ENCODE data around the gene TNFAIP1.

Gene TNFAIP1

GRCh38 chr17:28330671-28331070 lies 4.9 kb upstream of the TNFAIP1 start:
- TF ChIP-seq CTCF (IDR thresholded peaks at IDR 0.05; ENCODE audit: low read depth, low read length) (no peak), EZH2phosphoT487 (IDR thresholded peaks at IDR 0.05; ENCODE audit: low read depth) (no peak)
- Histone ChIP-seq H2AFZ (ENCODE audit: low read depth, low read length) (no peak overlapping the region), H3K27me3 (ENCODE audit: low read depth, low read length) (no peaks in the 10 kb centered on the region), H3K4me3 (ENCODE audit: low read length) (no peak overlapping the region), H3K9me3 (ENCODE audit: insufficient read depth, low read length) (no peaks in the 10 kb centered on the region), H4K20me1 (ENCODE audit: insufficient read depth, low read length) (peaks cover 15% of the 10 kb centered on the region; the same call in 1 of the 2 replicates), H3K4me2 (ENCODE audit: low read length) (no peak overlapping the region), H3K27ac (ENCODE audit: low read length) (no peak overlapping the region), H3K4me1 (ENCODE audit: low read length) (peaks cover 39% of the 10 kb centered on the region), H3K79me2 (ENCODE audit: low read length) (peaks cover 44% of the 10 kb centered on the region), H3K36me3 (replicated peaks; ENCODE audit: low read depth, low read length) (peaks cover 35% of the 10 kb centered on the region), H3K9ac (ENCODE audit: low read length) (no peak overlapping the region)

GRCh38 chr17:28331891-28332420 lies 3.6 kb upstream of the TNFAIP1 start:
- Histone ChIP-seq H3K9ac (ENCODE audit: low read length) (no peak overlapping the region), H3K4me2 (ENCODE audit: low read length) (no peak overlapping the region), H2AFZ (ENCODE audit: low read depth, low read length) (no peak overlapping the region), H3K36me3 (replicated peaks; ENCODE audit: low read depth, low read length) (peaks cover 22% of the 10 kb centered on the region), H3K79me2 (ENCODE audit: low read length) (peaks cover 41% of the 10 kb centered on the region), H4K20me1 (ENCODE audit: insufficient read depth, low read length) (peaks cover 5% of the 10 kb centered on the region; the same call in 1 of the 2 replicates), H3K4me3 (ENCODE audit: low read length) (no peak overlapping the region), H3K27ac (ENCODE audit: low read length) (no peak overlapping the region), H3K9me3 (ENCODE audit: insufficient read depth, low read length) (no peaks in the 10 kb centered on the region), H3K27me3 (ENCODE audit: low read depth, low read length) (no peaks in the 10 kb centered on the region), H3K4me1 (ENCODE audit: low read length) (peaks cover 32% of the 10 kb centered on the region)
- TF ChIP-seq CTCF (IDR thresholded peaks at IDR 0.05; ENCODE audit: low read depth, low read length) (no peak), EZH2phosphoT487 (IDR thresholded peaks at IDR 0.05; ENCODE audit: low read depth) (no peak)

- Histone ChIP-seq H3K79me2 (ENCODE audit: low read length) (peaks cover 32% of the 10 kb centered on the region), H3K4me1 (ENCODE audit: low read length) (peaks cover 20% of the 10 kb centered on the region), H3K9ac (ENCODE audit: low read length) (no peak overlapping the region), H4K20me1 (ENCODE audit: insufficient read depth, low read length) (no peaks in the 10 kb centered on the region), H3K9me3 (ENCODE audit: insufficient read depth, low read length) (no peaks in the 10 kb centered on the region), H3K4me3 (ENCODE audit: low read length) (no peak overlapping the region), H2AFZ (ENCODE audit: low read depth, low read length) (no peak overlapping the region), H3K36me3 (replicated peaks; ENCODE audit: low read depth, low read length) (peaks cover 13% of the 10 kb centered on the region), H3K27ac (ENCODE audit: low read length) (no peak overlapping the region), H3K4me2 (ENCODE audit: low read length) (no peak overlapping the region), H3K27me3 (ENCODE audit: low read depth, low read length) (no peaks in the 10 kb centered on the region)
- TF ChIP-seq EZH2phosphoT487 (IDR thresholded peaks at IDR 0.05; ENCODE audit: low read depth) (no peak), CTCF (IDR thresholded peaks at IDR 0.05; ENCODE audit: low read depth, low read length) (no peak)
Observed at GRCh38 chr17:28333083-28333746, 2.3 kb upstream of the TNFAIP1 start.

- peak overlapping the region; percentile 53 for H3K9ac ChIP-seq (ENCODE audit: low read length)
- H3K9me3 ChIP-seq (ENCODE audit: insufficient read depth, low read length) = no peaks in the 10 kb centered on the region
- TF ChIP-seq CTCF (IDR thresholded peaks at IDR 0.05; ENCODE audit: low read depth, low read length) (no peak), EZH2phosphoT487 (IDR thresholded peaks at IDR 0.05; ENCODE audit: low read depth) (no peak)
- no peaks in the 10 kb centered on the region for H3K27me3 ChIP-seq (ENCODE audit: low read depth, low read length)
- H3K4me2 ChIP-seq (ENCODE audit: low read length) = peak overlapping the region; percentile 97
- H3K27ac ChIP-seq (ENCODE audit: low read length) = no peak overlapping the region
- peaks cover 15% of the 10 kb centered on the region for H3K4me1 ChIP-seq (ENCODE audit: low read length)
- no peaks in the 10 kb centered on the region for H4K20me1 ChIP-seq (ENCODE audit: insufficient read depth, low read length)
- peaks cover 24% of the 10 kb centered on the region for H3K79me2 ChIP-seq (ENCODE audit: low read length)
- H2AFZ ChIP-seq (ENCODE audit: low read depth, low read length) = no peak overlapping the region
- peak overlapping the region; percentile 82 for H3K4me3 ChIP-seq (ENCODE audit: low read length)
- H3K36me3 ChIP-seq (replicated peaks; ENCODE audit: low read depth, low read length) = peaks cover 5% of the 10 kb centered on the region
Observed at GRCh38 chr17:28334171-28334570, 1.4 kb upstream of the TNFAIP1 start.

All from OCI-LY3 (cell line).